Neural cell (in vitro differentiated cells): ENCODE measurements around the gene SH3D19.

Experiments used
- CTCF ChIP-seq: fragments of 450-650 bp; IDR thresholded peaks from 2 replicates; pipeline ENCODE4 v1.5.1; 2014; ENCODE audit warnings: antibody characterized with exemption, mild to moderate bottlenecking, moderate library complexity; ENCODE audit not compliant: poor library complexity, severe bottlenecking
- EP300 ChIP-seq: fragments of 450-650 bp; conservative IDR thresholded peaks from 2 replicates; pipeline ENCODE4 v1.6.1; 2014; ENCODE audit warnings: antibody characterized with exemption, mild to moderate bottlenecking, moderate library complexity; ENCODE audit not compliant: poor library complexity, severe bottlenecking
- EZH2 ChIP-seq: fragments of 200-600, 300-800 bp; shearing (Covaris generic), sonication (generic); IDR thresholded peaks from 2 replicates; pipeline ENCODE4 v1.6.1; 2014; ENCODE audit warnings: antibody characterized with exemption, low read length, borderline replicate concordance, mild to moderate bottlenecking; ENCODE audit not compliant: insufficient read depth, poor library complexity, severe bottlenecking
- POLR2AphosphoS5 ChIP-seq: IDR thresholded peaks from 2 replicates; pipeline ENCODE4 v1.6.1; 2012
- RAD21 ChIP-seq: fragments of 450-650 bp; conservative IDR thresholded peaks from 2 replicates; pipeline ENCODE4 v1.6.1; 2014; ENCODE audit warnings: antibody characterized with exemption, mild to moderate bottlenecking, moderate library complexity
- REST ChIP-seq: IDR thresholded peaks from 2 replicates; pipeline ENCODE4 v1.6.1; 2012; ENCODE audit warnings: borderline replicate concordance
- SMC3 ChIP-seq: fragments of 450-650 bp; conservative IDR thresholded peaks from 2 replicates; pipeline ENCODE4 v1.6.1; 2014; ENCODE audit warnings: antibody characterized with exemption, mild to moderate bottlenecking, moderate library complexity; ENCODE audit not compliant: poor library complexity
- TAF1 ChIP-seq: IDR thresholded peaks from 2 replicates; pipeline ENCODE4 v1.6.1; 2012; ENCODE audit warnings: low read depth

- TF ChIP-seq CTCF (no peak), EP300 (no peak), SMC3 (no peak), EZH2 (no peak), REST (no peak), RAD21 (no peak), TAF1 (no peak), POLR2AphosphoS5 (no peak)
Measured at GRCh38 chr4:151302432-151302831, 23.0 kb downstream of the SH3D19 start.
